GM06990 (cell line): ENCODE data around the gene TMEM181.
A peak's percentile ranks its signal among the peaks of the same experiment; 100 is the strongest.
"Not testable (repeated sequence)": the region's sequence is repeated elsewhere in the genome, so short reads cannot be mapped to it uniquely, and the experiment has no call there.

Experiments used
- DNase-seq: peaks from one replicate; pipeline ENCODE4 v3.0.0-alpha.2; 2011; ENCODE audit not compliant: insufficient read length; ENCODE audit errors: extremely low read depth
- H3K27me3 ChIP-seq: replicated peaks from 2 replicates; pipeline ENCODE4 v1.6.0; 2011; ENCODE audit warnings: low read length; ENCODE audit not compliant: control insufficient read depth, insufficient read depth
- H3K36me3 ChIP-seq: 2 replicates; pipeline ENCODE4 v1.5.1; 2011; ENCODE audit warnings: low read length; ENCODE audit not compliant: control insufficient read depth, insufficient read depth
- H3K4me3 ChIP-seq: replicated peaks from 2 replicates; pipeline ENCODE4 v1.5.1; 2011; ENCODE audit warnings: low read depth, mild to moderate bottlenecking, control low read depth, low read length
- CTCF ChIP-seq: IDR thresholded peaks from 2 replicates; pipeline ENCODE4 v1.5.1; 2011; ENCODE audit warnings: low read length, control low read depth, mild to moderate bottlenecking, inconsistent platforms; ENCODE audit not compliant: insufficient read depth, poor library complexity, severe bottlenecking

The TMEM181 gene

GRCh38 chr6:158517038-158517437 lies 42.9 kb upstream of the TMEM181 start:
- no peak for TF ChIP-seq CTCF
- Histone ChIP-seq H3K27me3 (no peaks in the 10 kb centered on the region), H3K36me3 (no peaks in the 10 kb centered on the region), H3K4me3 (no peak overlapping the region)
- DNase-seq = no peak

GRCh38 chr6:158517581-158517980 lies 42.3 kb upstream of the TMEM181 start:
- H3K4me3 ChIP-seq = peak overlapping the region; percentile 45; the same call in 1 of the 2 replicates
- peak; percentile 67 for DNase-seq
- no peaks in the 10 kb centered on the region for H3K36me3 ChIP-seq
- no peaks in the 10 kb centered on the region for H3K27me3 ChIP-seq
- no peak for TF ChIP-seq CTCF

GRCh38 chr6:158518191-158519127 lies 41.4 kb upstream of the TMEM181 start:
- H3K36me3 ChIP-seq = no peaks in the 10 kb centered on the region
- H3K4me3 ChIP-seq = peak overlapping the region; percentile 45
- DNase-seq = peak; percentile 85
- no peaks in the 10 kb centered on the region for H3K27me3 ChIP-seq
- peak; percentile 69 for TF ChIP-seq CTCF

GRCh38 chr6:158519300-158519699 lies 40.6 kb upstream of the TMEM181 start:
- TF ChIP-seq CTCF = no peak

GRCh38 chr6:158519761-158520160 lies 40.1 kb upstream of the TMEM181 start:
- no peak for TF ChIP-seq CTCF
- DNase-seq = no peak
- Histone ChIP-seq H3K4me3 (no peak overlapping the region), H3K36me3 (no peaks in the 10 kb centered on the region), H3K27me3 (no peaks in the 10 kb centered on the region)

More at GRCh38 chr6:158519300-158519699, 40.6 kb upstream of the TMEM181 start:
- Histone ChIP-seq H3K4me3 (no peak overlapping the region), H3K36me3 (no peaks in the 10 kb centered on the region), H3K27me3 (no peaks in the 10 kb centered on the region)
- DNase-seq = no peak

GRCh38 chr6:158520975-158521374 lies 38.9 kb upstream of the TMEM181 start:
- H3K27me3 ChIP-seq, H3K36me3 ChIP-seq, H3K4me3 ChIP-seq, DNase-seq: not testable (repeated sequence)
